Keratinocyte (primary cell): ENCODE data around the gene RAPGEF4. TPM values are rescaled to one million over a fixed set of nuclear protein-coding genes. Genes with fewer than 3 reads are reported as not detected.

ENCODE experiments used
- DNase-seq: peaks from one replicate; pipeline ENCODE4 v3.0.0-alpha.2; 2011; ENCODE audit warnings: low read depth, missing footprints, low spot score
- FAIRE-seq: peaks from 2 replicates; lab custom pipeline; 2011; peaks lifted over from hg19 to GRCh38; lab: Jason Lieb, UNC
- H2AFZ ChIP-seq: 2 replicates; pipeline ENCODE4 v1.6.0; 2012; ENCODE audit warnings: low read length, control low read depth, inconsistent platforms; ENCODE audit not compliant: control insufficient read depth
- H3K27ac ChIP-seq: 2 replicates; pipeline ENCODE4 v1.5.1; 2011; ENCODE audit warnings: low read length; ENCODE audit not compliant: control insufficient read depth, insufficient read depth
- H3K27me3 ChIP-seq: 3 replicates; pipeline ENCODE4 v1.6.0; 2011; ENCODE audit warnings: low read length; ENCODE audit not compliant: control insufficient read depth, insufficient read depth; ENCODE audit errors: extremely low read depth
- H3K36me3 ChIP-seq, 2 experiments: 2 replicates in 1 of 2; 3 replicates in 1 of 2; pipeline ENCODE4 v1.5.1; 2011; ENCODE audit warnings: low read length in 2 of 2, mild to moderate bottlenecking in 1 of 2; ENCODE audit not compliant: control insufficient read depth in 2 of 2, insufficient read depth in 2 of 2; ENCODE audit errors: extremely low read depth in 1 of 2
- H3K4me1 ChIP-seq: 3 replicates; pipeline ENCODE4 v1.5.1; 2011; ENCODE audit warnings: low read length; ENCODE audit not compliant: control insufficient read depth, insufficient read depth; ENCODE audit errors: extremely low read depth
- H3K4me2 ChIP-seq: 3 replicates; pipeline ENCODE4 v1.6.0; 2011; ENCODE audit warnings: low read depth, low read length; ENCODE audit not compliant: control insufficient read depth, insufficient read depth; ENCODE audit errors: extremely low read depth
- H3K4me3 ChIP-seq, 3 experiments: fragments of 200-600 bp in 1 of 3; sonication (generic) in 1 of 3; 2 replicates in 2 of 3; 3 replicates in 1 of 3; pipeline ENCODE4 v1.5.1; 2011 to 2016; ENCODE audit warnings: low read length in 3 of 3, mild to moderate bottlenecking in 3 of 3, control low read depth in 2 of 3, inconsistent platforms in 1 of 3, low read depth in 1 of 3, mixed read lengths in 1 of 3, mixed run types in 1 of 3, moderate library complexity in 1 of 3; ENCODE audit not compliant: control insufficient read depth in 2 of 3, insufficient read depth in 2 of 3; ENCODE audit errors: extremely low read depth in 1 of 3
- H3K79me2 ChIP-seq: 2 replicates; pipeline ENCODE4 v1.6.0; 2012; ENCODE audit warnings: low read length; ENCODE audit not compliant: control insufficient read depth, insufficient read depth
- H3K9ac ChIP-seq: 3 replicates; pipeline ENCODE4 v1.6.0; 2011; ENCODE audit warnings: low read length; ENCODE audit not compliant: control insufficient read depth, insufficient read depth; ENCODE audit errors: extremely low read depth
- H3K9me1 ChIP-seq: 3 replicates; pipeline ENCODE4 v1.6.0; 2011; ENCODE audit warnings: low read length; ENCODE audit not compliant: control insufficient read depth, insufficient read depth; ENCODE audit errors: extremely low read depth
- H3K9me3 ChIP-seq: 2 replicates; pipeline ENCODE4 v1.5.1; 2012; ENCODE audit warnings: low read depth, low read length; ENCODE audit not compliant: control insufficient read depth
- H4K20me1 ChIP-seq: 3 replicates; pipeline ENCODE4 v1.6.0; 2011; ENCODE audit warnings: low read length; ENCODE audit not compliant: control insufficient read depth, insufficient read depth; ENCODE audit errors: extremely low read depth
- EZH2 ChIP-seq: IDR thresholded peaks from one replicate; pipeline ENCODE4 v1.6.1; 2012; ENCODE audit warnings: inconsistent platforms, mild to moderate bottlenecking, low read length, moderate library complexity
- dilution Hi-C: fragments of 300-500 bp; cut with MboI; formaldehyde crosslinking; loops from one replicate; pipeline ENCODE4 v1.7.0; 2020; ENCODE audit warnings: low sequenced_read_pairs; ENCODE audit not compliant: extremely low pct_ligation_motif_present
- polyA plus RNA-seq, 5 experiments: library from polyadenylated mRNA; depleted of rRNA in 3 of 5; stranded (reverse) in 3 of 5; stranded (forward) in 1 of 5; unstranded in 1 of 5; fragments of >200 nt; gene quantifications; 1 replicate in 1 of 5; 2 replicates in 3 of 5; 3 replicates in 1 of 5; pipeline versions ENCODE4 v1.2.1 to v1.2.3, GENCODE V29; 2011 to 2012; ENCODE audit warnings: missing spikeins in 2 of 5, low read depth in 1 of 5, low replicate concordance in 1 of 5
- TF ChIP-seq, protein P1 (sequence below), 3 experiments: IDR thresholded peaks in 1 of 3; conservative IDR thresholded peaks in 1 of 3; optimal IDR thresholded peaks in 1 of 3; 2 replicates in 2 of 3; 3 replicates in 1 of 3; pipeline versions ENCODE3 to v1.5.1; 2011; ENCODE audit warnings: low read length in 3 of 3, mild to moderate bottlenecking in 3 of 3, moderate library complexity in 2 of 3, control low read depth in 1 of 3, inconsistent platforms in 1 of 3; ENCODE audit not compliant: insufficient read depth in 2 of 3; ENCODE audit errors: extremely low read depth in 1 of 3

Gene RAPGEF4
- polyA plus RNA-seq, 1 donor (not counting 4 experiments of a cell fraction or from before 2014, with no cell fraction given): 1.6 TPM

DNA sequence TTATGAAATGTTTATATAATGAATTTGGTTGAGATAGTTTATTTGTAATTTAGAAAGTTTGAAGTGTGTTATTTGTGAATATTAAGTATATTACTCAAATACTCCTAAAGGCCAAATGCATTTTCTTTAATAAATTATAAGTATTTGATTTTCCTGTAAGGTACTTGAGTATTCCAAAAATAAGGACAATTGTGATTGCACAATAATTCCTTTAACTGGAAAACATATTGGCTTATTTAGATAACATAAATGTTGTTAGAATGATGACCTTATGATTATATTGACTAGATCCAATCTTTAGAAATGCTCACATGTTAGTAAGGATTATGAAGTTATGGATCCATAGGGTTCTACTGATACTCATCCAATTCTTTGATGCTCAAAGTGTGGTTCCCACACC is 214.9 kb downstream of the RAPGEF4 start:
- TF ChIP-seq, protein P1, sequence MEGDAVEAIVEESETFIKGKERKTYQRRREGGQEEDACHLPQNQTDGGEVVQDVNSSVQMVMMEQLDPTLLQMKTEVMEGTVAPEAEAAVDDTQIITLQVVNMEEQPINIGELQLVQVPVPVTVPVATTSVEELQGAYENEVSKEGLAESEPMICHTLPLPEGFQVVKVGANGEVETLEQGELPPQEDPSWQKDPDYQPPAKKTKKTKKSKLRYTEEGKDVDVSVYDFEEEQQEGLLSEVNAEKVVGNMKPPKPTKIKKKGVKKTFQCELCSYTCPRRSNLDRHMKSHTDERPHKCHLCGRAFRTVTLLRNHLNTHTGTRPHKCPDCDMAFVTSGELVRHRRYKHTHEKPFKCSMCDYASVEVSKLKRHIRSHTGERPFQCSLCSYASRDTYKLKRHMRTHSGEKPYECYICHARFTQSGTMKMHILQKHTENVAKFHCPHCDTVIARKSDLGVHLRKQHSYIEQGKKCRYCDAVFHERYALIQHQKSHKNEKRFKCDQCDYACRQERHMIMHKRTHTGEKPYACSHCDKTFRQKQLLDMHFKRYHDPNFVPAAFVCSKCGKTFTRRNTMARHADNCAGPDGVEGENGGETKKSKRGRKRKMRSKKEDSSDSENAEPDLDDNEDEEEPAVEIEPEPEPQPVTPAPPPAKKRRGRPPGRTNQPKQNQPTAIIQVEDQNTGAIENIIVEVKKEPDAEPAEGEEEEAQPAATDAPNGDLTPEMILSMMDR (optimal IDR thresholded peaks at IDR 0.05 in 1 of 3, IDR thresholded peaks at IDR 0.05 in 1 of 3, conservative IDR thresholded peaks at IDR 0.05 in 1 of 3; ENCODE audit: extremely low read depth in 1 of 3, insufficient read depth in 2 of 3, low read length in 3 of 3): no peak
- TF ChIP-seq EZH2: no peak
- Histone ChIP-seq H3K9ac (no peak overlapping the region), H4K20me1 (no peaks in the 10 kb centered on the region), H3K4me2 (no peak overlapping the region), H3K27ac (no peak overlapping the region), H3K27me3 (no peaks in the 10 kb centered on the region), H3K4me3 (no peak overlapping the region), H3K79me2 (no peaks in the 10 kb centered on the region), H3K9me1 (no peaks in the 10 kb centered on the region), H3K4me1 (peaks cover 13% of the 10 kb centered on the region), H3K9me3 (no peaks in the 10 kb centered on the region), H3K36me3 (no peaks in the 10 kb centered on the region), H2AFZ (no peak overlapping the region)
- no peak for FAIRE-seq
- dilution Hi-C loops: no loop called here
- DNase-seq: no peak

DNA sequence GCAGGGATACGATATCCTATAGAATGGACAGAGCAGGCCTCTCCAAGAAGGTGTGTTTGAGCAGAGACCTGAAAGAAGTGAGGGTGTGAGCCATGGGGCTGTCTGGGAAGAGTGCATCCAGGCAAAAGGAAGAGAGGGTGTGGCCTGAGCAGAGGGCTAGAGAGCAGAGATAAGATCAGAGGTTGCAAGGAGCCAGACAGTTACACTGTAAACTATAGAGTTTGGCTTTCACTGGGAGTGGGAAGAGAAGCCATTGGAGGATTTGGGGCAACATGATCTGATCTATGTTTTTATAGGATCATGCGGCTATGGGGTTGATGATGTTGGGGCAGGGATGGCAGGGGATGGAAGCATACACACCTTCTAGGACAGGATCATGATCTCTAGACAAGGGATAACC is 215.9 kb downstream of the RAPGEF4 start:
- TF ChIP-seq, protein P1 (optimal IDR thresholded peaks at IDR 0.05 in 1 of 3, IDR thresholded peaks at IDR 0.05 in 1 of 3, conservative IDR thresholded peaks at IDR 0.05 in 1 of 3; ENCODE audit: extremely low read depth in 1 of 3, insufficient read depth in 2 of 3, low read length in 3 of 3): no peak
- no peak for TF ChIP-seq EZH2
- H3K27ac ChIP-seq: no peak overlapping the region
- no peaks in the 10 kb centered on the region for H3K27me3 ChIP-seq
- H3K36me3 ChIP-seq: no peaks in the 10 kb centered on the region
- FAIRE-seq: no peak
- no peak for DNase-seq
- H3K4me2 ChIP-seq: no peak overlapping the region
- H3K4me1 ChIP-seq: peaks cover 13% of the 10 kb centered on the region
- H3K79me2 ChIP-seq: no peaks in the 10 kb centered on the region
- H4K20me1 ChIP-seq: no peaks in the 10 kb centered on the region
- no peak overlapping the region for H3K9ac ChIP-seq
- no peaks in the 10 kb centered on the region for H3K9me3 ChIP-seq
- H2AFZ ChIP-seq: no peak overlapping the region
- no peaks in the 10 kb centered on the region for H3K9me1 ChIP-seq
- H3K4me3 ChIP-seq: no peak overlapping the region
- dilution Hi-C loops: no loop called here
